GM18499 (cell line): Measurements from ENCODE around the gene SMARCC2.

Source experiments
- ATAC-seq: cut with Tn5 transposase; IDR thresholded peaks from one replicate; pipeline ENCODE4 v1.9.1; 2021; ENCODE audit warnings: moderate number of reproducible peaks; ENCODE audit not compliant: insufficient read depth, unreplicated experiment

Gene SMARCC2

GRCh38 chr12:56153678-56154065 is 35.6 kb downstream of the SMARCC2 start:
- ATAC-seq = no peak

DNA sequence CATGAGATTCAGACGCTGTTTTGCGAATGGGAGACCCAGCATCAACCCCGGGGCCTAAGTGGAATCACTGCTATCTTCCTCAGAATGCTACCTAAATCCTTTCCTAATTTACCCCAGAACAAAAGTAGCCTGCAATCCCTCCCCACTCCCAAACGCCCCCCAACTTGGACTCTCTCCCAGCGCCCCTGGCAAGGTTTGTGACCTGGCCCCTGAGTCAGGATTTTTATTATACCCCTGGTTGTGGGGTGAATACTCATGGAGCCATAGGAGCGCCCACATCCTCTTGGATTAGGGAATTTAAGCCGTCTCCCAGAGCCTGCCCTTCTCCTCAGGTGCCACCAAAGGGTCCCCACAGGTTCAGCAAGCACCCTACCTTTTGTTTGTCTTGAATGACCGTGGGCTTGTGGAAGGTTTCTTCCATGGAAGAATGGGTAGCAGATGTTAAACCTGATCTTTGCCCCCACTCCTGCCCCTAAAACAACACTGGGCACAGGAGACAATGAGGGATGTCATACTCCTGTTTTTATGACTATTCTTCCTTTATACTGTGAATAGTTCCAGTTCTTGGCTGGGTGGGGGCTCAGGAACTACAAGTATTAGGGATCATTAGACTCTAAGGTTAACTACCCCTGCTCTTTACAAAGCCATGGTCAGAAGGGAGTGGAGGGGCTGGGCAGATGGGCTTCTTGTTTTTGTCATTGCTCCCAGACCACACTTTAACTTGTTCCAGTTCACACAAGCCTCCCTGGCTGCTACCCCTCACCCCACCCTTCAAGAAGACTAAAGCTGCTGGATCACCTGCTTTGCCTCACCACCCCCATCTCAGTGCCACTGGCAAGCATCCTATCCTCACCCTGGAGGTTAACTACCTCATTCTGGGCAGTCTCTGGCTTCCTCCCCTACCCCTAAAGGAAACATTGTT is 36.3 kb downstream of the SMARCC2 start:
- ATAC-seq = no peak

- ATAC-seq = peak; percentile 67
Measured at GRCh38 chr12:56152132-56152755, 37.0 kb downstream of the SMARCC2 start, which contains the start of gene MYL6B. Gene MYL6B, plus strand, starts transcription at chr12:56152587. Its CDS starts 1,332 bp downstream, at chr12:56153919.

DNA sequence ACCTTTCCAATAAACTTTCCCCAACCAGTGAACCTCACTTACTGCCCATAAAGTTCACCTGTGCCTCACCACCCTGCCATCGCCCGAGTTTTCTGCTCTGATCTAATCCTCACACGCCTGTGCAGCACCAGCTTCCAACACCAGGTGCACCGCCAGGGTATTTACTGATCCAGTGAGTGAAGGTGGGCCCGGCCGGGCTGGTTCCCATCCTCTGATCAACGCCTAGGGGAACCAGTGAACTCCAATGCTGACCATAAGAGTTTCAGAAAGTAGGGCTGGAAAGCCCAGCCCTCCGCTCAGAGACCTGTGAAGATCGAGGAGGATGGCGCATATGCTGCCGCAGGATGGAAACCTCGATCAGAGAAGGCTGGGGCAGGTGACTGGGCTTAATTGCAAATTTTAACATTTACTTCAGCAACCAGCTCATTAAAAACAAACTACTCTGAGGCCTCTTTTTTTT is 37.6 kb downstream of the SMARCC2 start:
- no peak for ATAC-seq

DNA sequence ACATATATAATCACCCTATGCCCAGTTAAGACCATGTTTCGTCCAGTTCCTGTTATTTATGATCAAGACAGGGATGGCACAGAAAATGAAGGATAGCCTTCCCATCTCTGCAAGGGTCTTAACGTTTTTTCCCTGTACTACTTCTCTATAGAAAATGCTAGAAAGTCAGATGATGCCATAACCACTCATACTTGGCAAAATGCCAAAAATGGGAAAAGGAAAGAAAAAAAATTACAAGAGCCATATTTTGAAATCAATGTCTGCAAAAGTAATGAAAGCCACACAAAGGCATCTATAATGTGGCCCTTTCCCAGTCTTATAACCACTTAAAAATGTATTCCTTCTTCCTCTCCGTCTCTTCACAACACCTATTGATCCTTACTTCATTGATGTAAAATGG is 38.7 kb downstream of the SMARCC2 start:
- no peak for ATAC-seq

GRCh38 chr12:56146492-56147460 is 42.5 kb downstream of the SMARCC2 start:
- no peak for ATAC-seq

GRCh38 chr12:56145217-56145616 is 44.1 kb downstream of the SMARCC2 start:
- ATAC-seq = no peak

DNA sequence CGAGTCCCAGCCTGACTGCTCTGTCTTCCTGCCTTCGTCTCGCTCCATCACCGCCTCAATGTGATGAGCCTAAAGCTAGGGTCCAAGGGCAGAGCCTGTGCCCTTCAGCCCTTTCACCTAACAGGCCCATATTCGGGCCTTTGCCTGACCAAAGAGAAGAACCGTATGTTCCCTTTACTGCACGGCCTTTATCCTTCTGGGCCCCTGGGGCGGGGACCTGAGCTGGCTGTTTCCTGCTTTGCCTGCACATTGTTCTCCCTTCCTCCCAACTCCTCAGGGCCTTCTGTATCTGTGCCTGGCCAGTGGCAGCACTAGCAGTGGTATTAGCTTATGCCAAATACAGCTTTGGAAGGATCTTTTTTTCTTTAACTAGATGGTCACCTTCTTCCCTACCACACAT is 45.4 kb downstream of the SMARCC2 start:
- no peak for ATAC-seq

- no peak for ATAC-seq
Measured at GRCh38 chr12:56143217-56143616, 46.1 kb downstream of the SMARCC2 start.

DNA sequence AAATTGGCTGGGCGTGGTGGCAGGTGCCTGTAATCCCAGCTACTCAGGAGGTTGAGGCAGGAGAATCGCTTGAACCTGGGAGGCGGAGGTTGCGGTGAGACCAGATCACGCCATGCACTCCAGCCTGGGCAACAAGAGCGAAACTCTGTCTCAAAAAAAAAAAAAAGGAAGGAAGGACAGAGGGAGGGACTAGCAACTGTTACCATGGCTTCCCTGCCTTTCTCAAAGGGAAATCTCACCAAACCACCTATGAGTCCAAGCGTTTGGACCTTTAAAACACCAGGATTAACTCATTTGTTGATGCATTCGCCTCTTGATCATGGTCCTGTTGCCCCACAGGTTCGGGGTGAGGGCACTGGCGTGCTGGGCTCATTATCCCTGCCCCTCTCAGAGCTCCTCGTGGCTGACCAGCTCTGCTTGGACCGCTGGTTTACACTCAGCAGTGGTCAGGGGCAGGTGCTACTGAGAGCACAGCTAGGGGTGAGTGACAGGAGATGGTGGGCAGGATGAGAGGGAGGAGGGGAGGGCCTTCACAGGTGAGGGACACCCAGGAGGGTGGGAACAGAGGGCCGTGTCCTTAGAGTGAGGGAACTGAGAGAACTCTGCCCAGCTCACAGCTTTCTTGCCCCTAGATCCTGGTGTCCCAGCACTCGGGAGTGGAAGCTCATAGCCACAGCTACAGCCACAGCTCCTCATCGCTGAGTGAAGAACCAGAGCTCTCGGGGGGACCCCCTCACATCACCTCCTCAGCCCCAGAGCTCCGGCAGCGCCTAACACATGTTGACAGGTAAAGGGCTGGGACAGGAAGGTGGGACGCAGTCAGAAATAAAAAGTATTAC is 47.1 kb downstream of the SMARCC2 start:
- no peak for ATAC-seq

DNA sequence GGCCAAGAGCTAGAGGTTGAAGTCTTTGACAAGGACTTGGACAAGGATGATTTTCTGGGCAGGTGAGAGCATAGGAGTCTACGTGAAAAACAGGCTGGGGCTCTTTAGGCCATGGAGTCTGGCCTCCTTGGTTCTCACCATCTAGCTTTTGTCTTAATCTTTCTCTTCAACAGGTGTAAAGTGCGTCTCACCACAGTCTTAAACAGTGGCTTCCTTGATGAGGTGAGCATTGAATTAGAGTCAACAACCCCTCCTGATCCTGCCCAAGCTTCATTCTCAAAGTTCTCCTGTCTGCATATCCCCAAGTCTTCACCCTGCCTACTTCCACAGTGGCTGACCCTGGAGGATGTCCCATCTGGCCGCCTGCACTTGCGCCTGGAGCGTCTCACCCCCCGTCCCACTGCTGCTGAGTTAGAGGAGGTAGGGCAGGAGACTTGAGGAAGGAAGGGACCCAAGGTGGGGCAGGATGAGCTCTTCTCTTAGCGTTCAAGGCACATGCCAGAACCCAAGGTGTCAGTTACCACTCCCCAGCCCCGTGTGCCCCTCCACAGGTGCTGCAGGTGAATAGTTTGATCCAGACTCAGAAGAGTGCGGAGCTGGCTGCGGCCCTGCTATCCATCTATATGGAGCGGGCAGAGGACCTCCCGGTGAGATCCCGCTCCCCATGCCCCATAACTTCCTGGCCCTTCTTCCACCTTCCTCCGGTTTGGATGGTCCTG is 51.3 kb downstream of the SMARCC2 start:
- no peak for ATAC-seq

GRCh38 chr12:56134897-56135296 is 54.4 kb downstream of the SMARCC2 start:
- ATAC-seq = no peak

DNA sequence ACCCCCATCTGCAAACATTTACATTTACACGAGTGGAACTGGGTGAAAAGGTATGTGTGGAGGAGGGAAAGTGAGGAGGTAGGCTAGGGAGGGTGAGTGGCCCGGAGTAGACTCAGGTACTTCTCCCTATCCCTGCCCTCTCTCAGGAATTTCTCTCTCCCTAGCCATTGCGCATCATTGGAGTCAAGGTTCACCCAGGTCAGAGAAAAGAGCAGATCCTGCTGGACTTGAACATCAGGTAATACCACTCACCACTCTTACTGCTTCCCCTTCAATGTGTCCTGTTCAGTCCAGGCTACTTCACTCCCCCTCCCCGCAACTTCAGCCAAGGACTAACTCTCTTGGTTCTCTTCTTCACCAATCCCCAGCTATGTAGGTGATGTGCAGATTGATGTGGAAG is 58.4 kb downstream of the SMARCC2 start:
- ATAC-seq = no peak

GRCh38 chr12:56129942-56130495 is 59.3 kb downstream of the SMARCC2 start:
- no peak for ATAC-seq

GRCh38 chr12:56129206-56129941 is 59.9 kb downstream of the SMARCC2 start:
- ATAC-seq = no peak

DNA sequence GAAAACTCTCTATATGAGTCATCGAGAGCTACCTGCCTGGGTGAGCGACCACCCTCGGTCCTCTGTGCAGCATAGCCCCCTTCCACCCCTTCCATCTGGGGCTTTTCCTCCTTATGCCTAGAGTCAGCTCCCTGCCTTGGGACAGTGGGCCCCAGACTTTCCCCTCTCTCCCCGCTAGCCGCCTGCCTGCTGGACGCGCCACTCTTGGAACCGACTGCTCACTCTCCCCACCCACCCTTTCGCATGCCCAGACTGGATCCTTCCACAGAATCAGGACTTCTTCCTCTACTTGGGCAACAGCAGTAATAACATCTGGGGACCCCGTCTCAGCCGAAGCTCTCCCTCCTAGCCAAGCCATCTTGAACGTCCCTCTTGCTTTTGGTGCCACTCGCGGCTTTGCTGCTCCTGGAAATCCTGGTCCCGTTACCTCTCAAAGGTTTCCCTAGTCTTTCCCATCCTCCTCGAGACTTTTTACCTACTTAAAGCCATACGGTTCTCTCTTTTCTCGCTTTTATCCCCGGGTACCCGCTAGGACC is 60.5 kb downstream of the SMARCC2 start:
- ATAC-seq = no peak

GRCh38 chr12:56127888-56128669 is 61.2 kb downstream of the SMARCC2 start, which contains the start of gene ESYT1:
Gene ESYT1, plus strand, starts transcription at chr12:56128267. Its CDS starts 53 bp downstream, at chr12:56128320.
- ATAC-seq = peak; percentile 81
